Posterior vena cava (tissue), 2 donors: ENCODE data around the gene DMD. TPM values are rescaled to one million over a fixed set of nuclear protein-coding genes. Genes with fewer than 3 reads are reported as not detected.

Experiments used
- DNase-seq: peaks from one replicate; pipeline ENCODE4 v3.0.0-alpha.2; 2020; ENCODE audit warnings: low spot score
- intact Hi-C, 2 donors: fragments of 100-400 bp; cut with DNase I; formaldehyde crosslinking; loops; one replicate each; pipeline versions ENCODE4 v1.14.1 to v1.14.2; 2022 to 2023
- total RNA-seq, 2 donors: library from RNA; stranded (reverse); fragmentation: NEBNext Ultra II Directional; extraction: Animal tissue kit (Norgen Biotek cat#: 25700); gene quantifications; one replicate each; pipeline ENCODE4 v1.2.1, GENCODE V29; 2021
- donor health status: DM: yes; HTN: yes; CAD: no.
- donor health status: DM: yes; HTN: yes; CAD: no.

The DMD gene
- total RNA-seq, 2 donors from 2014 or later = 132 to 139 TPM

GRCh38 chrX:31127716-31128115, 2083.6 kb downstream of the DMD start:
- no peak for DNase-seq
- intact Hi-C loops = loop anchor here in 1 of 2 donors (10.0 kb wide), 1 partner anchor 1237 kb away; no protein-coding TSS in a partner anchor

GRCh38 chrX:31126205-31126604, 2085.1 kb downstream of the DMD start:
- intact Hi-C loops = loop anchor here in 1 of 2 donors (10.0 kb wide), 1 partner anchor 1239 kb away; no protein-coding TSS in a partner anchor
- no peak for DNase-seq

- intact Hi-C loops = loop anchor here in 1 of 2 donors (10.0 kb wide), 1 partner anchor 1240 kb away; no protein-coding TSS in a partner anchor
- DNase-seq = no peak
Observed at GRCh38 chrX:31124536-31124935, 2086.8 kb downstream of the DMD start.

- DNase-seq = no peak
- intact Hi-C loops = loop anchor here in 1 of 2 donors (10.0 kb wide), 1 partner anchor 1241 kb away; no protein-coding TSS in a partner anchor
Observed at GRCh38 chrX:31123335-31123734, 2088.0 kb downstream of the DMD start.

- no peak for DNase-seq
- intact Hi-C loops = no loop called here
Observed at GRCh38 chrX:31117266-31117665, 2094.1 kb downstream of the DMD start.

- intact Hi-C loops = no loop called here
- no peak for DNase-seq
Observed at GRCh38 chrX:31115398-31115797, 2096.0 kb downstream of the DMD start.

GRCh38 chrX:31114858-31115257, 2096.5 kb downstream of the DMD start:
- intact Hi-C loops = no loop called here
- DNase-seq = no peak

GRCh38 chrX:31112226-31112999, 2098.9 kb downstream of the DMD start:
- no peak for DNase-seq
- intact Hi-C loops = no loop called here

GRCh38 chrX:31110657-31111056, 2100.7 kb downstream of the DMD start:
- intact Hi-C loops = no loop called here
- no peak for DNase-seq

GRCh38 chrX:31099536-31100090, 2111.7 kb downstream of the DMD start:
- intact Hi-C loops = no loop called here
- no peak for DNase-seq

- no peak for DNase-seq
- intact Hi-C loops = no loop called here
Observed at GRCh38 chrX:31098079-31098478, 2113.3 kb downstream of the DMD start.

- intact Hi-C loops = no loop called here
- no peak for DNase-seq
Observed at GRCh38 chrX:31093639-31093975, 2117.7 kb downstream of the DMD start.

- DNase-seq = no peak
- intact Hi-C loops = no loop called here
Observed at GRCh38 chrX:31092970-31093638, 2118.2 kb downstream of the DMD start.

- DNase-seq = no peak
- intact Hi-C loops = no loop called here
Observed at GRCh38 chrX:31092476-31092875, 2118.9 kb downstream of the DMD start.

- no peak for DNase-seq
- intact Hi-C loops = no loop called here
Observed at GRCh38 chrX:31091819-31092218, 2119.5 kb downstream of the DMD start.

- intact Hi-C loops = no loop called here
- DNase-seq = no peak
Observed at GRCh38 chrX:31074522-31074921, 2136.8 kb downstream of the DMD start.

GRCh38 chrX:31071725-31072124, 2139.6 kb downstream of the DMD start, which contains the start of gene FTHL17:
Gene FTHL17, minus strand, starts transcription at chrX:31072041. Its CDS starts 88 bp downstream, at chrX:31071953.
- intact Hi-C loops = no loop called here
- no peak for DNase-seq

GRCh38 chrX:31071262-31071661, 2140.1 kb downstream of the DMD start:
- peak; percentile 77 for DNase-seq
- intact Hi-C loops = no loop called here

- DNase-seq = no peak
- intact Hi-C loops = no loop called here
Observed at GRCh38 chrX:31070057-31070468, 2141.3 kb downstream of the DMD start.
